CD8-positive, alpha-beta memory T cell (primary cell): ENCODE measurements around the gene ABHD2. TPM values are rescaled to one million over a fixed set of nuclear protein-coding genes. Genes with fewer than 3 reads are reported as not detected.
"Not testable (repeated sequence)": the region's sequence is repeated elsewhere in the genome, so short reads cannot be mapped to it uniquely, and the experiment has no call there.

Experiments used
- CTCF ChIA-PET: fragments of 350-600 bp; sonication (Branson Sonifier 250); formaldehyde crosslinking; loops from one replicate; lab custom pipeline; 2021; ENCODE audit warnings: antibody characterized with exemption; lab: Charles Lee
- POLR2A ChIA-PET: fragments of 350-600 bp; sonication (Branson Sonifier 250); formaldehyde crosslinking; loops from one replicate; lab custom pipeline; 2021; ENCODE audit warnings: antibody characterized with exemption; lab: Charles Lee
- DNase-seq, 5 donors: peaks; one replicate each; pipeline versions ENCODE4 v3.0.0 to v3.0.0-alpha.2; 2020 to 2022; ENCODE audit warnings: mixed read lengths in 1 of 5
- H3K27ac ChIP-seq: one replicate; pipeline ENCODE4 v1.7.0; 2013; ENCODE audit warnings: low read depth, mild to moderate bottlenecking, low read length, moderate library complexity
- H3K27me3 ChIP-seq: 2 replicates; pipeline ENCODE4 v1.7.0; 2013; ENCODE audit warnings: low read length, mild to moderate bottlenecking; ENCODE audit not compliant: insufficient read depth, poor library complexity, severe bottlenecking
- H3K36me3 ChIP-seq: 2 replicates; pipeline ENCODE4 v1.7.0; 2013; ENCODE audit warnings: mild to moderate bottlenecking, low read length, moderate library complexity; ENCODE audit not compliant: insufficient read depth
- H3K4me1 ChIP-seq: 2 replicates; pipeline ENCODE4 v1.7.0; 2013; ENCODE audit warnings: mild to moderate bottlenecking, low read length, moderate library complexity; ENCODE audit not compliant: insufficient read depth
- H3K4me3 ChIP-seq: 2 replicates; pipeline ENCODE4 v1.7.0; 2013; ENCODE audit warnings: mild to moderate bottlenecking, low read length
- H3K9me3 ChIP-seq: 2 replicates; pipeline ENCODE4 v1.7.0; 2013; ENCODE audit warnings: mild to moderate bottlenecking, low read length
- H3K27ac Mint-ChIP-seq, 8 donors: one replicate each; pipeline ENCODE4 v1.8.0; 2020 to 2021; ENCODE audit warnings: mixed read lengths in 8 of 8, mild to moderate bottlenecking in 6 of 8, inconsistent platforms in 3 of 8, moderate library complexity in 3 of 8
- H3K27me3 Mint-ChIP-seq, 2 donors: one replicate each; pipeline ENCODE4 v1.8.0; 2020 to 2021; ENCODE audit warnings: mixed read lengths in 2 of 2, mild to moderate bottlenecking in 1 of 2, moderate library complexity in 1 of 2
- H3K36me3 Mint-ChIP-seq, 3 donors: one replicate each; pipeline ENCODE4 v1.8.0; 2020 to 2021; ENCODE audit warnings: mixed read lengths in 3 of 3, inconsistent platforms in 1 of 3, mild to moderate bottlenecking in 1 of 3
- H3K4me1 Mint-ChIP-seq, 3 donors: one replicate each; pipeline ENCODE4 v1.8.0; 2020 to 2021; ENCODE audit warnings: mixed read lengths in 3 of 3, inconsistent platforms in 1 of 3, mild to moderate bottlenecking in 1 of 3
- H3K4me3 Mint-ChIP-seq, 7 donors: one replicate each; pipeline ENCODE4 v1.8.0; 2020 to 2021; ENCODE audit warnings: mixed read lengths in 7 of 7, mild to moderate bottlenecking in 6 of 7, moderate library complexity in 4 of 7, inconsistent platforms in 2 of 7
- H3K9me3 Mint-ChIP-seq, 5 donors: one replicate each; pipeline ENCODE4 v1.8.0; 2020 to 2022; ENCODE audit warnings: mixed read lengths in 5 of 5, mild to moderate bottlenecking in 3 of 5, moderate library complexity in 2 of 5, inconsistent platforms in 1 of 5
- polyA plus RNA-seq: library from polyadenylated mRNA; unstranded; fragments of 300-500 nt; fragmentation: Illumina TruSeq; gene quantifications from one replicate; pipeline ENCODE4 v1.2.3, GENCODE V29; 2021
- total RNA-seq, 2 experiments: library from RNA; stranded (reverse); gene quantifications; one replicate each; pipeline ENCODE4 v1.2.3, GENCODE V29; 2021

Gene ABHD2
- total and polyA plus RNA-seq, 3 experiments from 2014 or later = 22.9 to 79.8 (median 68.7) TPM

GRCh38 chr15:89221543-89221942 lies 133.3 kb downstream of the ABHD2 start, which contains the start of gene RLBP1:
Gene RLBP1, minus strand, starts transcription at chr15:89221579. Its CDS starts 2,604 bp downstream, at chr15:89218975.
- Histone ChIP-seq H3K36me3 (no peaks in the 10 kb centered on the region), H3K27me3 (no peaks in the 10 kb centered on the region), H3K27ac (no peak within 1 kb of the TSS), H3K4me1 (no peaks in the 10 kb centered on the region), H3K9me3 (no peaks in the 10 kb centered on the region), H3K4me3 (no peak within 1 kb of the TSS)
- no peak for DNase-seq
- ChIA-PET CTCF (no interaction called here), POLR2A (no interaction called here)
- Mint-ChIP-seq H3K27ac (no peak within 1 kb of the TSS), H3K9me3 (no peaks in the 10 kb centered on the region), H3K27me3 (peaks cover 8 to 10% of the 10 kb centered on the region in 2 donors), H3K4me3 (no peak within 1 kb of the TSS), H3K4me1 (no peaks in the 10 kb centered on the region), H3K36me3 (no peaks in the 10 kb centered on the region)

- H3K27ac ChIP-seq = no peak overlapping the region
- no peak for DNase-seq
- no peaks in the 10 kb centered on the region for H3K4me1 ChIP-seq
- POLR2A ChIA-PET = no interaction called here
- CTCF ChIA-PET = interaction anchor here (4.1 kb wide), 1 partner anchor 19 kb away, joined by 18 read pairs; no protein-coding TSS in a partner anchor
- no peak overlapping the region for H3K4me3 ChIP-seq
- no peaks in the 10 kb centered on the region for H3K9me3 ChIP-seq
- no peaks in the 10 kb centered on the region for H3K27me3 ChIP-seq
- H3K27ac Mint-ChIP-seq = no peak overlapping the region
- H3K9me3 Mint-ChIP-seq = no peaks in the 10 kb centered on the region
- no peak overlapping the region for H3K4me3 Mint-ChIP-seq
- no peaks in the 10 kb centered on the region for H3K36me3 Mint-ChIP-seq
- peaks cover 8 to 14% of the 10 kb centered on the region in 2 donors for H3K27me3 Mint-ChIP-seq
- H3K36me3 ChIP-seq = no peaks in the 10 kb centered on the region
- H3K4me1 Mint-ChIP-seq = no peaks in the 10 kb centered on the region
Observed at GRCh38 chr15:89225588-89225987, 137.3 kb downstream of the ABHD2 start.

- H3K4me1 ChIP-seq = no peaks in the 10 kb centered on the region
- no peaks in the 10 kb centered on the region for H3K9me3 ChIP-seq
- Mint-ChIP-seq H3K36me3 (no peaks in the 10 kb centered on the region), H3K27ac (no peak overlapping the region), H3K4me1 (no peaks in the 10 kb centered on the region), H3K9me3 (no peaks in the 10 kb centered on the region), H3K4me3 (no peak overlapping the region), H3K27me3 (peaks cover 9 to 14% of the 10 kb centered on the region in 2 donors)
- POLR2A ChIA-PET = no interaction called here
- H3K27ac ChIP-seq = no peak overlapping the region
- no peak for DNase-seq
- H3K4me3 ChIP-seq = no peak overlapping the region
- H3K36me3 ChIP-seq = no peaks in the 10 kb centered on the region
- H3K27me3 ChIP-seq = no peaks in the 10 kb centered on the region
- CTCF ChIA-PET = interaction anchor here (1.9 kb wide), 1 partner anchor 20 kb away, joined by 7 read pairs; no protein-coding TSS in a partner anchor
Observed at GRCh38 chr15:89226359-89227221, 138.3 kb downstream of the ABHD2 start.

DNA sequence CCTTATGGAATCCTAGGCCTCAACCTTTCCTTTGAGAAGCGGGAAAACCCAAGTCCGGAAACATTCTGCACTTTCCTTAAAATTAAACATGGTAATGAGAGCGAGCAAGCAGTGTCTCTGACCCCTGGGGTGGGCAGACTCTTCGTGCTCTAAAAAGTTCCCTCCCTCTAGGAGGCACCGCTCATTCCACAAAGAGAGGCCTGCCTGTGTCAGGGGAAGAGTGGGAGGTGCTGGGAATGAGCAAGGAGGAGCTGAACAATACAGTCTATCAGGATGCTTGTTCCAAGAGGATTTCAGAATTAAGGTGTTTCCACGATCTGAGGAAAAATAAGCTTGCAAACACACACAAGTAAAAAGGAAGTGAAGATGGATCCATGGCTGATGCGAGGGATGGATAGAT lies 139.2 kb downstream of the ABHD2 start:
- Histone ChIP-seq H3K9me3 (no peaks in the 10 kb centered on the region), H3K27me3 (no peaks in the 10 kb centered on the region), H3K4me3 (no peak overlapping the region), H3K4me1 (no peaks in the 10 kb centered on the region), H3K36me3 (no peaks in the 10 kb centered on the region), H3K27ac (no peak overlapping the region)
- DNase-seq = no peak
- H3K27me3 Mint-ChIP-seq = peaks cover 12 to 16% of the 10 kb centered on the region in 2 donors
- H3K4me1 Mint-ChIP-seq = no peaks in the 10 kb centered on the region
- H3K9me3 Mint-ChIP-seq = no peaks in the 10 kb centered on the region
- no peaks in the 10 kb centered on the region for H3K36me3 Mint-ChIP-seq
- H3K27ac Mint-ChIP-seq = peak overlapping the region in 1 of 8 donors; percentile 70
- no peak overlapping the region for H3K4me3 Mint-ChIP-seq
- CTCF ChIA-PET = interaction anchor here (1.9 kb wide), 1 partner anchor 21 kb away, joined by 7 read pairs; no protein-coding TSS in a partner anchor
- POLR2A ChIA-PET = no interaction called here

GRCh38 chr15:89230277-89230676 lies 142.0 kb downstream of the ABHD2 start:
- Mint-ChIP-seq H3K4me1 (no peaks in the 10 kb centered on the region), H3K27me3 (peaks cover 17 to 19% of the 10 kb centered on the region in 2 donors), H3K9me3 (no peaks in the 10 kb centered on the region), H3K36me3 (no peaks in the 10 kb centered on the region), H3K27ac (peak overlapping the region in 1 of 8 donors; percentile 48), H3K4me3 (no peak overlapping the region)
- ChIA-PET CTCF (no interaction called here), POLR2A (no interaction called here)
- no peak for DNase-seq
- Histone ChIP-seq H3K27ac (no peak overlapping the region), H3K36me3 (no peaks in the 10 kb centered on the region), H3K27me3 (no peaks in the 10 kb centered on the region), H3K4me3 (no peak overlapping the region), H3K4me1 (no peaks in the 10 kb centered on the region), H3K9me3 (no peaks in the 10 kb centered on the region)

DNA sequence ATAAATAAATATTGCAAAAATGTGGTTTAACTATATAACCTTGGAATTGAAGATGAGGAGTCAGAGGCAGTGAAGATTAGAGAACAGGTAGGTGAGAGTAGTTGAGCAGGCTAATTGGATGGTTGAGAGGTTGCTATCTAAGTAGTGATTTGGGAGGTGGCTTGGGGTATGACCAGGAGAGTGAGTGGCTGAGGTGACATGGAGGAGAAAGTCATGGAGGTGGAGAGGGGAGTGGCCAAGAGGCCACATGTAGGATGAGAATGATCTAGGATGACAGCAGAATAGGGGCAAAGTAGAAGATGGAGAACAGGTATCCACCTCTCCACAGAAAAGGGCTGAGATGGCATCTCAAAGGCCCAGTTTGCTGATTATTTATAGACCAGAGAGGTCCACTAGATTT lies 143.6 kb downstream of the ABHD2 start:
- CTCF ChIA-PET = interaction anchor here (1.5 kb wide), 1 partner anchor 25 kb away, joined by 3 read pairs; no protein-coding TSS in a partner anchor
- no peaks in the 10 kb centered on the region for H3K4me1 ChIP-seq
- Mint-ChIP-seq H3K4me3 (no peak overlapping the region), H3K4me1 (no peaks in the 10 kb centered on the region), H3K36me3 (no peaks in the 10 kb centered on the region), H3K27me3 (peaks cover 17 to 23% of the 10 kb centered on the region in 2 donors), H3K27ac (no peak overlapping the region), H3K9me3 (no peaks in the 10 kb centered on the region)
- no peaks in the 10 kb centered on the region for H3K9me3 ChIP-seq
- no peak overlapping the region for H3K4me3 ChIP-seq
- no peak for DNase-seq
- POLR2A ChIA-PET = no interaction called here
- no peaks in the 10 kb centered on the region for H3K27me3 ChIP-seq
- H3K36me3 ChIP-seq = no peaks in the 10 kb centered on the region
- no peak overlapping the region for H3K27ac ChIP-seq

- DNase-seq, H3K4me3 ChIP-seq, H3K27ac ChIP-seq, H3K27ac Mint-ChIP-seq, H3K9me3 ChIP-seq, POLR2A ChIA-PET, H3K27me3 ChIP-seq, H3K9me3 Mint-ChIP-seq, H3K27me3 Mint-ChIP-seq, H3K36me3 ChIP-seq: not testable (repeated sequence)
- H3K4me1 Mint-ChIP-seq = peaks cover 16 to 25% (median 20%) of the 10 kb centered on the region in 3 donors
- H3K36me3 Mint-ChIP-seq = peaks cover 0 to 11% (median 0%) of the 10 kb centered on the region in 3 donors
- H3K4me3 Mint-ChIP-seq = peak overlapping the region in 1 of 7 donors; percentile 45
- H3K4me1 ChIP-seq = peaks cover 14% of the 10 kb centered on the region
- CTCF ChIA-PET = interaction anchor here (0.8 to 1.4 kb wide), 2 partner anchors 33 to 119 kb away, joined by 3 read pairs; no protein-coding TSS in a partner anchor
Observed at GRCh38 chr15:89239883-89240810, 151.9 kb downstream of the ABHD2 start.
